Transverse colon (tissue), 4 donors: ENCODE data around the gene JAKMIP1.

Experiments used
- EP300 ChIP-seq: sonication (generic); formaldehyde crosslinking; IDR thresholded peaks from one replicate; pipeline ENCODE4 v1.6.1; 2017; ENCODE audit warnings: antibody characterized with exemption, low read depth
- POLR2A ChIP-seq: fragments of 450-650 bp; IDR thresholded peaks from one replicate; pipeline ENCODE4 v1.6.1; 2016; ENCODE audit warnings: antibody characterized with exemption, mild to moderate bottlenecking, moderate library complexity
- POLR2AphosphoS5 ChIP-seq, 3 donors: sonication (generic); formaldehyde crosslinking; IDR thresholded peaks; one replicate each; pipeline ENCODE4 v1.6.1; 2016; ENCODE audit warnings: antibody characterized with exemption in 3 of 3
- TF ChIP-seq, protein P1 (sequence below), 5 experiments: fragments of 200-600 bp in 3 of 5; fragments of 450-650 bp in 2 of 5; sonication (generic) in 3 of 5; IDR thresholded peaks; 1 replicate in 2 of 5; 2 replicates in 3 of 5; pipeline ENCODE4 v1.5.1; 2016 to 2017; ENCODE audit warnings: antibody characterized with exemption in 5 of 5, inconsistent platforms in 3 of 5, mild to moderate bottlenecking in 2 of 5, moderate library complexity in 1 of 5

DNA sequence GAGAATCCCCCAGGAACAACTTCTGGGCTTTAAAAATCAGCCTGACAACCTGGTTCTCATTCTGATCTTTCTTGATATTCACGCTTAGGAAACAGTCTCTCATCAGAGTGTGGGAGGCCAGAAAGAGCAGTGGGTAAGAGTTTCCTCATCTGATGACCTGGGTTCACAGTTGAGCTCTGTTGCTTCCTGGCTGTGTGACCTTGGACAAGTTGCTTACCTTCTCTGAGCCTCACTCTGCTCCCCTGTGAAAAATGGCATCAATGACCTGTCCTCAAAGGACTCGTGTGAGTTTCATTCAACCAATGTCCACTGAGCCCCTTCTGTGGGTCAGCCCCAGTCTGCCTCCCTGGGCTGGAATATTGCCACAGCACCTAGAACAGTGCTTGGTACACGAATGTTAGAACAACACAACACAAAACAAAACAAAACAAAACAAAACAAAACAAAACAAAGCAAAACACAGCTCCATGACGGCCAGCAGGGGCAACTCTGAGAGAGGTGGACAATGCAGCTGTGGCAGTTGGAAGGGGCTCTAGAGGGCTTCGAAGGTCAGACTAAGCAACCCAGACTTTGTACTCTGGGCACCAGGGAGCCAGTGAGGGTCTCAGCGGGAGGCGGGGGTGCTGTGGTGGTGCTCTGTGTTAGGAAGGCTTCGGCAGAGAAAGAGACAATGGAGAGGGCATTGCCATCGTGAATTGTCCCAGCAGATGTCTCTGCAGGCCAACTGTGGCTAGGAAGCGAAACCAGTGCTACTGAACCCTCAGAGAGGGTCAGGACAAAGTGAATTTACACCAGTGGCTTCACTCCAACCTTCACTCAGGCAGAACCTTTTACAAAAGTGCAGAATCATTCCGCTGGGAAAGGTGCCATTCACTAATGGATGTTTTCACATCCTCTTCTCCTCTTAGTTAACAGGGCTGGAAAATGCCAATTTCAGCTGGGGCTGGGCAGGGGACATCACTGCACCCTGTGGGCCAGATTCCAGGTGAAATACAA is 167.8 kb downstream of the JAKMIP1 start:
- TF ChIP-seq, protein P1, sequence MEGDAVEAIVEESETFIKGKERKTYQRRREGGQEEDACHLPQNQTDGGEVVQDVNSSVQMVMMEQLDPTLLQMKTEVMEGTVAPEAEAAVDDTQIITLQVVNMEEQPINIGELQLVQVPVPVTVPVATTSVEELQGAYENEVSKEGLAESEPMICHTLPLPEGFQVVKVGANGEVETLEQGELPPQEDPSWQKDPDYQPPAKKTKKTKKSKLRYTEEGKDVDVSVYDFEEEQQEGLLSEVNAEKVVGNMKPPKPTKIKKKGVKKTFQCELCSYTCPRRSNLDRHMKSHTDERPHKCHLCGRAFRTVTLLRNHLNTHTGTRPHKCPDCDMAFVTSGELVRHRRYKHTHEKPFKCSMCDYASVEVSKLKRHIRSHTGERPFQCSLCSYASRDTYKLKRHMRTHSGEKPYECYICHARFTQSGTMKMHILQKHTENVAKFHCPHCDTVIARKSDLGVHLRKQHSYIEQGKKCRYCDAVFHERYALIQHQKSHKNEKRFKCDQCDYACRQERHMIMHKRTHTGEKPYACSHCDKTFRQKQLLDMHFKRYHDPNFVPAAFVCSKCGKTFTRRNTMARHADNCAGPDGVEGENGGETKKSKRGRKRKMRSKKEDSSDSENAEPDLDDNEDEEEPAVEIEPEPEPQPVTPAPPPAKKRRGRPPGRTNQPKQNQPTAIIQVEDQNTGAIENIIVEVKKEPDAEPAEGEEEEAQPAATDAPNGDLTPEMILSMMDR (IDR thresholded peaks at IDR 0.05) = no peak
- TF ChIP-seq POLR2A (no peak), EP300 (no peak), POLR2AphosphoS5 (IDR thresholded peaks at IDR 0.05) (no peak)
